CD1c-positive myeloid dendritic cell (primary cell): Measurements from ENCODE around the gene SUSD3.
A peak's percentile ranks its signal among the peaks of the same experiment; 100 is the strongest.

ENCODE experiments used
- DNase-seq: peaks from one replicate; pipeline ENCODE4 v3.0.0-alpha.2; 2016; ENCODE audit errors: extremely low spot score

The SUSD3 gene

GRCh38 chr9:93123561-93124283, 65.2 kb downstream of the SUSD3 start:
- DNase-seq = no peak

GRCh38 chr9:93124793-93125192, 66.3 kb downstream of the SUSD3 start:
- DNase-seq = no peak

- DNase-seq = no peak
Measured at GRCh38 chr9:93125331-93125894, 66.9 kb downstream of the SUSD3 start.

GRCh38 chr9:93126151-93126781, 67.8 kb downstream of the SUSD3 start:
- DNase-seq = no peak

- peak; percentile 22 for DNase-seq
Measured at GRCh38 chr9:93126825-93127368, 68.4 kb downstream of the SUSD3 start.

- peak; percentile 67 for DNase-seq
Measured at GRCh38 chr9:93127395-93127911, 69.0 kb downstream of the SUSD3 start.

DNA sequence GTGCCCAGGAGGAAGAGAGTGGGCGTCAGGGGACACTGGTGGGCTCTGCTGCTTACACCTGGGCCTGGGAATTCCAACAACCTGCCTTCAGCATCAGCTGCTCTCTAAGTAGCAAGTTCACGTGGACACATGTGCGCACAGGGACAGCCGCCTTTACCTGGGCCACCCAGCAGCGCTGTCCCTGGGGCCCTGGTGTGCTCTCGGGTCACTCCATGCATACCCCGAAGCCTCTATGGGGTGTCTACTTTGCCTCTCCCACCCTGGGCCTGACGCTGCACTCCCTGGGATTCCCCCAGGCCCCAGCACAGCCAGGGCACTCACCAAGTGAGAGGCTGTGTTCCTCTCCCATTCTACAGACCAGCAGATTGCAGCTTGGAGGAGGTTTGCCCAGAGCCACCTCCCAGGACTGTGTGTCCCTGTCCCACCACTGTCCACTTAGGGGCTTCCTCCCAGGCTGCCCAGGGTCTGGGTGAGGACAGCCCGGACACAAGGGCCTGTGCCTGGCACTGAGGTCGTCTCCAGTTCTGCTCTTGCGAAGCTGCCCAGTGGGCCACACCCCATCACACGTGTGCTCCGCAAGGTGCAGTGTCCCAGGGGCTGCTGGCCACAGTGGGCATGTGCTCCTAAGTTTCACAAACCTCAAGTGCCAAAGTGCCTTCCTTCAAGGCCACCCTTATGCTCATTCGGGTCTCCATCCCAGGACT, 69.7 kb downstream of the SUSD3 start:
- DNase-seq = no peak

DNA sequence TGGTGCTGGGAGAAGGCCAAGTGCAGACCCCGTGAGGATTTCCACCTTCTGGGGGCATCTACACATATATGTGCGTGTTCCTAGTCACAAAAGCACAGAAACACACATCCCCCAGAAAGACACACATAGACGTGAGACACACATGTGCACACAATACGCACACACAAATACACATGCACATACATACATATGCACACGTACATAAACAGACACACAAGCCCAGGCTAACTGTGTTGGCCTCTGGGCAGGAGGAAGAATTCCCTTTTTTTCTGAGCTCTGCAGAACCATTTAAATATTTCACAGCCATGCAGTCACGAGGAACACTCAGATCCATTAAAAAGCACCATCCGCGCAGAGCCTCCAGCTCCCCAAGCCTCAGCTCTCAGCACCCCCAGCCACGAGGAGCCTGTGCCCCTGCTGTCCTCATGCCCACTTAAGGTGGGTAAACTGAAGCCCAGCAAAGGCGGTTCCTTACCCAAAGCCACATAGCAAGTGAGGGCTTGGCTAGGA, 70.3 kb downstream of the SUSD3 start:
- no peak for DNase-seq

DNA sequence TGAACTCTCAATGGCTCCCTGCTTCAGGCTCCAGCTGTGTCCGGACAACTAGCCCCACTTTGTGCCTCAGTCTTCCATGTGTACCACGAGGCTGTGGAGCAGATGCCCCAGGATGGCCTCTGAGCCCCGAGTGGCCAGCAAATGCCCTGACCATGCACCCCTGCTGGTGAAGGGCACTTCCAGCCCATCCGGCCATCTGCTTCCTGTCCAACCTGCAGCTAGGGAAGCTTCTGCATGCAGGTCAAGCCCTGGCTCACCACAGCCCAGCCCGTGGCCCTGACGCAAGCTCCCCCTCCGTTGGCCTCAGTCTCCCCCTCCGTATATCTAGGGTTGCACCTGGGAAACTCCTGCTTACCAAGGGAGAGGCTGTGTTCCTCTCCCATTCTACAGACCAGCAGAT, 70.8 kb downstream of the SUSD3 start:
- no peak for DNase-seq

- no peak for DNase-seq
Measured at GRCh38 chr9:93129691-93130500, 71.4 kb downstream of the SUSD3 start.

DNA sequence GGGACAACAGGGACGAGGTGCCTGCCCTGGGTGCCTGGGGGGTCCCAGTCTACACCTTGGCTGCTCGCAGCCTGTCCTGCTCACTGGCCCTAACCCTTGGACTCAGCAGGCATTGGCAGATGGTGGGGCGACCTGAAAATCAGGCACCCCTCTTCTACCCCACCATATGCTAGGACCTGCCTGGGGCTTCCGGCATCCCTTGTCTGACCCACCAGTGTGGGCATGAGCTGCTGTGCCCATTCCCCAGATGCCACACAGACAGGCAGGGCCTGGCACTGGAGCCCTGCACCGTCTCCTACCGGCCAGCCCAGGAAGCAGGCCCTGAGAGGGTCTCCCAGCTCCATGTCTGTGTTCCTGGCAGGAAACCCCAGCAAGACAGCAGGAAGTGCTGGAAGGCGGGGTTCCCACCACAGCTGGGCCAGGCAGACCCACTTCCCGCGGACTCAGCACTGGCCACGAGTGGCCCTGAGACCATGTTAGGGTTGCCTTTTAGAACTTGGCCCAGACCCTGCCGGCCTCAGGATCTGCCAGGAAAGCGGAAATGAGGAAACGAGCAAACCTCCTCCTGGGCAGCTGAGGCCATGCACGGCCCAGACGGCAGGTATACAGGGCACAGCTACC, 72.5 kb downstream of the SUSD3 start:
- DNase-seq = peak; percentile 58

GRCh38 chr9:93131599-93132286, 73.2 kb downstream of the SUSD3 start:
- no peak for DNase-seq

DNA sequence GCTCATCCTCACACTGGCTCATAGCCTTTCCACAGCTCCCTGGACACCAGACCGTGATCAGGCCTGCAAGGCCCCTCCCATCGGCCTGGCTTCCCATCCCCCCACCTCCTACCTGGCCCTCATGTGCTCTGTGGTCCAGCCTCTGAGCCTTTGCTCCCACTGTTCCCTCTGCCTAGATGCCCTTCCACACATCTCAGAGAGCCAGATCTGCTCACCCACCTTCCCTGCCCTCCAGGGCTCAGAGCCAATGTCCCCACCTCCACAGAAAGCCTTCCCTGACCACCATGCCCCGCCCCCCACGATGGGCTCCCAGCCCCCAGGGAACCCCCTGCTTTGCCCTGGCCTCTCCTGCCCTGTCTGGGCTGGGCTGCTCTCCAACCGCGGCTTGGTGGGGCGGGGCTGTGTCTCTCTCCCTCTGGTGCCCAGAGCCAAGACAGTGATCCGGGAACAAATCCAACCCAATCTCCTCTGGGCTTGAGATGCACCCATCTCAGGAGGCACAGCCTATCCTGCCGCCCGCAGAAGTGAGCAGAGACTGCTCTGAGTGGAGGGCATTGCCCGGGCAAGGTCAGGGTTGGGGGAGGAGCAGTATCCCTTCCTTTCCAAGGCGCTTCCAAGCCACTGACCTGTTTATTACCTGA, 73.9 kb downstream of the SUSD3 start:
- no peak for DNase-seq

GRCh38 chr9:93132946-93133680, 74.6 kb downstream of the SUSD3 start:
- peak; percentile 43 for DNase-seq

DNA sequence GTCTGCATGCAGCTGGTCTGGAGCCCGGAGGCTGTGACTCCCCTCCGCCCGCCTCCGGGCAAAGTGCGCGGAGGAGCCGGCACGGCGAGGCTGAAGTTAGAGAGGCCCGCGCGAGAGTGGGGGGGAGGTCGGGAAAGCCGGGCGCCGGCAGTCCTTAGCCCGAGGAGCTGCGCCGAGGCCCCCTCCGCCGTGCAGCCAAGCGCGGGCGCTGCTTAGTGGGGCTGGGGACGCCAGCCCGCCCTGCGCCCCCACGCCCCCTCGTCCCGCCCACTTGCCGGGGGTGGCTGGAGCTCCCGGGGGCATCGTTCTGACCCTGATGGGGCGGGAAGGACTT, 75.1 kb downstream of the SUSD3 start:
- peak; percentile 90 for DNase-seq

DNA sequence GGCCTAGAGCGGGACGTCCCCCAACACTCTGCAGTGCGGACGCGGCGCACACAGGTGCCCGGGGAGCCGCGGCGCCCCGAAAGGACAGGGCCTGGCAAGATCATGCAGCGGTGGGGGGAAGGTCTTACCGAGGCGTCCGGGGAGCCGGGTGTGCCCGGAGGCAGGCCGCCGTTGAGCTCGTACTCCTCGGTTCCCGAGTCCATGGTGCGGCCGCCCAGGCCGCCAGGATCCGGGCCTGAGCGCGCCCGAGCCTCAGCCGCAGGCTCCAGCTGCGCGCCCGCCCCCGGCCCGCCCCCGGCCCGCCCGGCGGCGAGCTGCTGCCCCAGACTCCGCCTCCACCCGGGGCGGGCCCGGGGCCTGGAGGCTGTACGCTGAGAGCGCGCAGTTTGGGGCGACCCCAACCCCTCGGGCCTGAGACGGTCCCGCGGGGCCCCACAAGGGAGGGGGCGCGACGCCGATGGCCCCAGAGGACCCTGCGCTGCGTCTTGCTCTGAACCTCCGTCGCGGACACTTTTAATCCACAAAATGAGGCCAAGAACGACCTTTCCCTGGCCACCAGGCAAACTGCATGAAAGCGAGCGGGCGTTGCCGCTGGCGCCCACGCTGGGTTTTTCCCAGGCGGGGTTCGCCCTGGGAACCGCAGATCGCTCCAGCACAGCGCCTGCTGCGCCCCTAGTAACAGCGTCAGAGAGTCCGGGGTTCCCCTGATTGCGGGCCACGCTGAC, 75.7 kb downstream of the SUSD3 start, which contains the start of gene NINJ1:
TSS of gene NINJ1 (minus strand) at position 237 of the 725 bp plus-strand sequence. CDS start at position 203, 34 bp downstream.
- DNase-seq = peak; percentile 97
